HG03439 (cell line): ENCODE measurements around the gene B3GALT6.

ENCODE experiments used
- ATAC-seq: cut with Tn5 transposase; IDR thresholded peaks from one replicate; pipeline ENCODE4 v1.9.1; 2021; ENCODE audit warnings: mild to moderate bottlenecking, moderate library complexity; ENCODE audit not compliant: unreplicated experiment

B3GALT6 gene

GRCh38 chr1:1281533-1282321, 49.7 kb downstream of the B3GALT6 start:
- ATAC-seq = no peak

DNA sequence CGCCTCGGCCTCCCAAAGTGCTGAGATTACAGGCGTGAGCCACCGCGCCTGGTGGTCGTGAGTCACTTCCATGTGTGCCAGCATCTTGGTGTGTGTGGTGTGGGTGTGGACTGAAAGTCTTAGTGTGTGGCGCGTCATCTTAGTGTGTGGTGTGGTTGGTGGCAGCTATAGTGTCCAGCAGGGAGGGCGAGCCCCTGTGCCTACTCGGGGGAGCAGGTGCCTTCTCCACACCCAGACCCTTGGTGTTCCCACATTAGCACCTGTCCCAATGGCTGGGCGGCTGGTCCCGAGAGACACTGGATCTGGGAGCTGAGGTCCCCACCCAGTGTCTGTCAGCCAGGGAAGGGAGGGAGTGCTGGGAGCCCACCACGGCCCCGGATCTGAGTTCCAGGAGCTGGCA, 51.0 kb downstream of the B3GALT6 start:
- no peak for ATAC-seq

DNA sequence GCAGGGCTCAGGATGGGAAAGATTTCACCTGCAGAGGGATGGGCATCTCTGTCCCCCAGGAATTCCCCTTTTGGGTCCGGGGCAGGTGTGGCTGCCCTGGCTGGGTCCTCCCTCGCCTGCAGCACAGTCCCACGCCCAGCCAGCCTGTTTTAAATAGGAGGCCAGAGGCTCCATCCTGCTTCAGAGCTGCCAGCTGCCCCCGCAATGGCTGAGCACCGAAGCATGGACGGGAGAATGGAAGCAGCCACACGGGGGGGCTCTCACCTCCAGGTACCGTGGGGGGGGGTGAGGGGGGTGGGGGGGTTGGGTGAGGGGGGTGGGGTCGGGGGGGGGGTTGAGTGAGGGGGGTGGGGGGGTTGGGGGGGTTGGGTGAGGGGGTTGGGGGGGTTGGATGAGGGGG, 51.8 kb downstream of the B3GALT6 start:
- ATAC-seq = no peak
